ENCODE measurements around the gene ALDH8A1. TPM values are rescaled to one million over a fixed set of nuclear protein-coding genes. Genes with fewer than 3 reads are reported as not detected.

ALDH8A1 gene, protein sequence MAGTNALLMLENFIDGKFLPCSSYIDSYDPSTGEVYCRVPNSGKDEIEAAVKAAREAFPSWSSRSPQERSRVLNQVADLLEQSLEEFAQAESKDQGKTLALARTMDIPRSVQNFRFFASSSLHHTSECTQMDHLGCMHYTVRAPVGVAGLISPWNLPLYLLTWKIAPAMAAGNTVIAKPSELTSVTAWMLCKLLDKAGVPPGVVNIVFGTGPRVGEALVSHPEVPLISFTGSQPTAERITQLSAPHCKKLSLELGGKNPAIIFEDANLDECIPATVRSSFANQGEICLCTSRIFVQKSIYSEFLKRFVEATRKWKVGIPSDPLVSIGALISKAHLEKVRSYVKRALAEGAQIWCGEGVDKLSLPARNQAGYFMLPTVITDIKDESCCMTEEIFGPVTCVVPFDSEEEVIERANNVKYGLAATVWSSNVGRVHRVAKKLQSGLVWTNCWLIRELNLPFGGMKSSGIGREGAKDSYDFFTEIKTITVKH
- total RNA-seq (1 to 10 TPM in 1 of 7 donors, under 1 TPM in 6; 0.51 to 1.3 (median 0.80) TPM), polyA plus RNA-seq (1 to 10 TPM in 1 of 2 donors, under 1 TPM in 1; 0.21 to 5.4 TPM)
- long read RNA-seq, donor 1: 0 reads
- long read RNA-seq, donor 2: 0 reads
- long read RNA-seq, donor 3: 0 reads

GRCh38 chr6:134949927-134950326 is at the start of gene ALDH8A1:
Gene ALDH8A1 (minus strand): TSS chr6:134950101. CDS start chr6:134950053, 48 bp downstream.
- intact Hi-C loops (cut with DNase I): loop anchor here in 2 of 4 donors (10.0 kb wide), 1 partner anchor 795 kb away; no protein-coding TSS in a partner anchor
- Histone ChIP-seq H3K36me3 (no peaks in the 10 kb centered on the region), H3K27ac (no peak within 1 kb of the TSS), H3K9me3 (no peaks in the 10 kb centered on the region), H3K4me1 (ENCODE audit: insufficient read depth) (no peaks in the 10 kb centered on the region), H3K4me3 (no peak within 1 kb of the TSS), H3K27me3 (no peaks in the 10 kb centered on the region)
- WGBS, 3 donors: 72 to 82% (median 72%) methylated on average over 4 of the region's 4 CpGs
- DNase-seq: no peak
- TF ChIP-seq, protein P1, sequence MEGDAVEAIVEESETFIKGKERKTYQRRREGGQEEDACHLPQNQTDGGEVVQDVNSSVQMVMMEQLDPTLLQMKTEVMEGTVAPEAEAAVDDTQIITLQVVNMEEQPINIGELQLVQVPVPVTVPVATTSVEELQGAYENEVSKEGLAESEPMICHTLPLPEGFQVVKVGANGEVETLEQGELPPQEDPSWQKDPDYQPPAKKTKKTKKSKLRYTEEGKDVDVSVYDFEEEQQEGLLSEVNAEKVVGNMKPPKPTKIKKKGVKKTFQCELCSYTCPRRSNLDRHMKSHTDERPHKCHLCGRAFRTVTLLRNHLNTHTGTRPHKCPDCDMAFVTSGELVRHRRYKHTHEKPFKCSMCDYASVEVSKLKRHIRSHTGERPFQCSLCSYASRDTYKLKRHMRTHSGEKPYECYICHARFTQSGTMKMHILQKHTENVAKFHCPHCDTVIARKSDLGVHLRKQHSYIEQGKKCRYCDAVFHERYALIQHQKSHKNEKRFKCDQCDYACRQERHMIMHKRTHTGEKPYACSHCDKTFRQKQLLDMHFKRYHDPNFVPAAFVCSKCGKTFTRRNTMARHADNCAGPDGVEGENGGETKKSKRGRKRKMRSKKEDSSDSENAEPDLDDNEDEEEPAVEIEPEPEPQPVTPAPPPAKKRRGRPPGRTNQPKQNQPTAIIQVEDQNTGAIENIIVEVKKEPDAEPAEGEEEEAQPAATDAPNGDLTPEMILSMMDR (IDR thresholded peaks at IDR 0.05): no peak
- TF ChIP-seq POLR2A (IDR thresholded peaks at IDR 0.05): no peak

GRCh38 chr6:134999107-134999506 is 49.2 kb upstream of the ALDH8A1 start:
- no peak for DNase-seq

GRCh38 chr6:134997133-134997995 is 47.5 kb upstream of the ALDH8A1 start:
- H3K4me3 ChIP-seq: no peak overlapping the region
- WGBS, 3 donors: 92 to 93% (median 93%) methylated on average over 9 of the region's 9 CpGs
- no peak for TF ChIP-seq EP300 (IDR thresholded peaks at IDR 0.05)
- no peak for TF ChIP-seq POLR2A (IDR thresholded peaks at IDR 0.05)
- TF ChIP-seq, protein P1 (IDR thresholded peaks at IDR 0.05): no peak
- H3K27me3 ChIP-seq: no peaks in the 10 kb centered on the region
- no peaks in the 10 kb centered on the region for H3K4me1 ChIP-seq (ENCODE audit: insufficient read depth)
- H3K27ac ChIP-seq: no peak overlapping the region
- H3K36me3 ChIP-seq: no peaks in the 10 kb centered on the region
- H3K9me3 ChIP-seq: no peaks in the 10 kb centered on the region
- intact Hi-C loops (cut with DNase I): no loop called here
- no peak for DNase-seq

More at GRCh38 chr6:134999107-134999506, 49.2 kb upstream of the ALDH8A1 start:
- WGBS, 3 donors: 93 to 97% (median 95%) methylated on average over 1 of the region's 1 CpG
- intact Hi-C loops (cut with DNase I): no loop called here
- H3K9me3 ChIP-seq: no peaks in the 10 kb centered on the region
- H3K4me1 ChIP-seq (ENCODE audit: insufficient read depth): no peaks in the 10 kb centered on the region
- H3K27me3 ChIP-seq: no peaks in the 10 kb centered on the region
- TF ChIP-seq POLR2A (IDR thresholded peaks at IDR 0.05): no peak
- no peak for TF ChIP-seq EP300 (IDR thresholded peaks at IDR 0.05)
- TF ChIP-seq, protein P1 (IDR thresholded peaks at IDR 0.05): no peak
- no peak overlapping the region for H3K4me3 ChIP-seq
- no peaks in the 10 kb centered on the region for H3K36me3 ChIP-seq
- no peak overlapping the region for H3K27ac ChIP-seq

DNA sequence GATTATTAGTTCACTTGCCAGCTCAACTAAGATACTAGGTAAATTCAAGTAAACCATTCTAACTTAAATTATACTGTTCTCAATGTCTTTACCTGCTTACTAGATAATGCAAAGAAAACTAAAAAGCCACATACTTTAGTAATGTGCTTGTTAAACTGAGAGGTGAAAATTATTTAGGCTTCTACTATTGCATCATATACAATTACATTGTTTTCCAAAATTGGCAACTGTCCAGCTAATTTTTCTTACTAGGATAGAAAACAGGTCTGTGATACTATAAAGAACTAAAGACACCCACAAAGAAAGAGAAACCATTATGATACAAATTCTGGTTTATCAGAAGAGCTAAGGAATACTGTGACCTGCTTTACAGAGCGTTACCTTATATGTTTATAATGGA is 45.6 kb upstream of the ALDH8A1 start:
- H3K27me3 ChIP-seq: no peaks in the 10 kb centered on the region
- H3K4me1 ChIP-seq (ENCODE audit: insufficient read depth): no peaks in the 10 kb centered on the region
- no peak for TF ChIP-seq POLR2A (IDR thresholded peaks at IDR 0.05)
- no peak for TF ChIP-seq EP300 (IDR thresholded peaks at IDR 0.05)
- TF ChIP-seq, protein P1 (IDR thresholded peaks at IDR 0.05): no peak
- 97 to 99% (median 98%) methylated on average over 1 of the region's 1 CpG for WGBS, 3 donors
- intact Hi-C loops (cut with DNase I): no loop called here
- H3K36me3 ChIP-seq: no peaks in the 10 kb centered on the region
- H3K9me3 ChIP-seq: no peaks in the 10 kb centered on the region
- no peak overlapping the region for H3K4me3 ChIP-seq
- no peak overlapping the region for H3K27ac ChIP-seq
- DNase-seq: no peak
